Ectodermal cell (in vitro differentiated cells): Measurements from ENCODE around the gene SLC25A1.

Experiments used
- H3K27ac ChIP-seq: 2 replicates; pipeline ENCODE4 v1.7.0; 2013; ENCODE audit warnings: mild to moderate bottlenecking, low read depth, low read length; ENCODE audit not compliant: insufficient read depth, poor library complexity, severe bottlenecking
- H3K27me3 ChIP-seq: 2 replicates; pipeline ENCODE4 v1.7.0; 2013; ENCODE audit warnings: mild to moderate bottlenecking, low read length; ENCODE audit not compliant: insufficient read depth, control insufficient read depth, poor library complexity, severe bottlenecking
- H3K36me3 ChIP-seq: one replicate; pipeline ENCODE4 v1.7.0; 2013; ENCODE audit warnings: low read length; ENCODE audit not compliant: control insufficient read depth, insufficient read depth
- H3K4me1 ChIP-seq: one replicate; pipeline ENCODE4 v1.7.0; 2013; ENCODE audit warnings: low read length; ENCODE audit not compliant: control insufficient read depth, insufficient read depth
- H3K4me3 ChIP-seq: 2 replicates; pipeline ENCODE4 v1.7.0; 2013; ENCODE audit warnings: low read depth, low read length, control low read depth; ENCODE audit not compliant: insufficient read depth
- H3K9me3 ChIP-seq: 2 replicates; pipeline ENCODE4 v1.7.0; 2013; ENCODE audit warnings: mild to moderate bottlenecking, low read length, moderate library complexity; ENCODE audit not compliant: control insufficient read depth
- WGBS, 2 experiments: methylation state at CpG; one replicate each; pipeline ENCODE4 v1.1.7; 2013; ENCODE audit warnings: missing lambda C conversion rate in 2 of 2; 5-methylcytosine and 5-hydroxymethylcytosine counted together

Gene SLC25A1

GRCh38 chr22:19218541-19219233, 40.2 kb upstream of the SLC25A1 start:
- Histone ChIP-seq H3K4me3 (no peak overlapping the region), H3K27me3 (no peaks in the 10 kb centered on the region), H3K4me1 (peaks cover 4% of the 10 kb centered on the region), H3K27ac (no peak overlapping the region), H3K36me3 (peaks cover 8% of the 10 kb centered on the region), H3K9me3 (no peaks in the 10 kb centered on the region)
- WGBS, 2 experiments, result 72 to 77% methylated on average over 4 of the region's 5 CpGs

GRCh38 chr22:19216579-19216978, 38.0 kb upstream of the SLC25A1 start:
- no peaks in the 10 kb centered on the region for H3K27me3 ChIP-seq
- H3K36me3 ChIP-seq, result no peaks in the 10 kb centered on the region
- peaks cover 4% of the 10 kb centered on the region for H3K4me1 ChIP-seq
- 96 to 97% methylated on average over 5 of the region's 5 CpGs for WGBS, 2 experiments
- no peaks in the 10 kb centered on the region for H3K9me3 ChIP-seq
- H3K27ac ChIP-seq, result no peak overlapping the region
- no peak overlapping the region for H3K4me3 ChIP-seq

- WGBS, 2 experiments, result 94 to 95% methylated on average over 14 of the region's 14 CpGs
- no peaks in the 10 kb centered on the region for H3K9me3 ChIP-seq
- peaks cover 4% of the 10 kb centered on the region for H3K4me1 ChIP-seq
- H3K4me3 ChIP-seq, result no peak overlapping the region
- no peaks in the 10 kb centered on the region for H3K36me3 ChIP-seq
- H3K27me3 ChIP-seq, result no peaks in the 10 kb centered on the region
- no peak overlapping the region for H3K27ac ChIP-seq
These were observed 36.8 kb upstream of the SLC25A1 start for GRCh38 chr22:19215360-19215759.

- Histone ChIP-seq H3K36me3 (no peaks in the 10 kb centered on the region), H3K4me3 (no peak overlapping the region), H3K9me3 (no peaks in the 10 kb centered on the region), H3K4me1 (peaks cover 4% of the 10 kb centered on the region), H3K27me3 (no peaks in the 10 kb centered on the region), H3K27ac (no peak overlapping the region)
- WGBS, 2 experiments, result 9 to 17% methylated on average over 4 of the region's 4 CpGs
These were observed 35.5 kb upstream of the SLC25A1 start for GRCh38 chr22:19214078-19214473.

GRCh38 chr22:19213442-19214077, 35.0 kb upstream of the SLC25A1 start:
- whole genome bisulfite sequencing, 2 experiments, result 37 to 38% methylated on average over 9 of the region's 9 CpGs
- Histone ChIP-seq H3K4me3 (no peak overlapping the region), H3K36me3 (no peaks in the 10 kb centered on the region)

GRCh38 chr22:19213001-19213400, 34.5 kb upstream of the SLC25A1 start:
- Histone ChIP-seq H3K36me3 (no peaks in the 10 kb centered on the region), H3K27ac (no peak overlapping the region), H3K27me3 (no peaks in the 10 kb centered on the region), H3K9me3 (no peaks in the 10 kb centered on the region), H3K4me3 (no peak overlapping the region), H3K4me1 (no peaks in the 10 kb centered on the region)
- WGBS, 2 experiments, result 89 to 93% methylated on average over 1 of the region's 1 CpG

More at GRCh38 chr22:19213442-19214077, 35.0 kb upstream of the SLC25A1 start:
- no peaks in the 10 kb centered on the region for H3K27me3 ChIP-seq
- peaks cover 3% of the 10 kb centered on the region for H3K4me1 ChIP-seq
- H3K9me3 ChIP-seq, result no peaks in the 10 kb centered on the region
- no peak overlapping the region for H3K27ac ChIP-seq

GRCh38 chr22:19212302-19212870, 33.9 kb upstream of the SLC25A1 start:
- Histone ChIP-seq H3K27ac (no peak overlapping the region), H3K9me3 (no peaks in the 10 kb centered on the region), H3K4me1 (no peaks in the 10 kb centered on the region), H3K4me3 (no peak overlapping the region), H3K27me3 (no peaks in the 10 kb centered on the region), H3K36me3 (no peaks in the 10 kb centered on the region)
- WGBS, 2 experiments, result 85 to 86% methylated on average over 1 of the region's 1 CpG

- no peaks in the 10 kb centered on the region for H3K4me1 ChIP-seq
- no peak overlapping the region for H3K27ac ChIP-seq
- H3K9me3 ChIP-seq, result no peaks in the 10 kb centered on the region
- 94 to 96% methylated on average over 13 to 14 of the region's 14 CpGs for WGBS, 2 experiments
- H3K4me3 ChIP-seq, result no peak overlapping the region
- H3K36me3 ChIP-seq, result no peaks in the 10 kb centered on the region
- no peaks in the 10 kb centered on the region for H3K27me3 ChIP-seq
These were observed 31.7 kb upstream of the SLC25A1 start for GRCh38 chr22:19210188-19210587.

- no peaks in the 10 kb centered on the region for H3K36me3 ChIP-seq
- H3K27me3 ChIP-seq, result no peaks in the 10 kb centered on the region
- H3K4me1 ChIP-seq, result no peaks in the 10 kb centered on the region
- no peaks in the 10 kb centered on the region for H3K9me3 ChIP-seq
- no peak overlapping the region for H3K27ac ChIP-seq
- H3K4me3 ChIP-seq, result no peak overlapping the region
- WGBS, 2 experiments, result 89 to 94% methylated on average over 4 of the region's 4 CpGs
These were observed 29.8 kb upstream of the SLC25A1 start for GRCh38 chr22:19208287-19208847.

- H3K36me3 ChIP-seq, result no peaks in the 10 kb centered on the region
- no peak overlapping the region for H3K27ac ChIP-seq
- H3K9me3 ChIP-seq, result no peaks in the 10 kb centered on the region
- H3K4me1 ChIP-seq, result no peaks in the 10 kb centered on the region
- 93% methylated on average over 5 of the region's 5 CpGs for WGBS, 2 experiments
- no peak overlapping the region for H3K4me3 ChIP-seq
- H3K27me3 ChIP-seq, result no peaks in the 10 kb centered on the region
These were observed 29.3 kb upstream of the SLC25A1 start for GRCh38 chr22:19207884-19208283.
